ENCODE data around the gene FAM118B. TPM values are rescaled to one million over a fixed set of nuclear protein-coding genes. Genes with fewer than 3 reads are reported as not detected.
A peak's percentile ranks its signal among the peaks of the same experiment; 100 is the strongest.

The FAM118B gene
- total and polyA plus RNA-seq, 7 donors, result 13.3 to 46.7 (median 20.0) TPM

DNA sequence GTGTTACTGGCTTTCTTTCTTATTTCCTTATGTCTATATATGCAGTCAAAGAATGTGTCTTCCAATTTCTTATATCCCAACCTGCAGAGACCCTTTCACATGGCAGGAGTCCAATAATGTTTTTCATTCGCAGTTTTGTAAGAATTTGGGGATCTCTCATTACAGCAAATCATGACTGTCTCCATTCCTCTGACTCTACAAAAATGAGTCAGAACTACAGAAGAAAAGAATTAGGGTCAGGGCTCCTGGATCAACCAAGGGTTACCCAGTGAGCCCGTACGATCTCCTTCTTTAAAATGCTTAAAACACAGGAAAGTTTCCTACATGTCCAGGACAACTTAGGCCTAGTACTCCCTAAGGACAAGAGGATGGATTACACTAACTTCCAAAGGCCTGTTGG is 42.3 kb upstream of the FAM118B start:
- TF ChIP-seq, protein P1, sequence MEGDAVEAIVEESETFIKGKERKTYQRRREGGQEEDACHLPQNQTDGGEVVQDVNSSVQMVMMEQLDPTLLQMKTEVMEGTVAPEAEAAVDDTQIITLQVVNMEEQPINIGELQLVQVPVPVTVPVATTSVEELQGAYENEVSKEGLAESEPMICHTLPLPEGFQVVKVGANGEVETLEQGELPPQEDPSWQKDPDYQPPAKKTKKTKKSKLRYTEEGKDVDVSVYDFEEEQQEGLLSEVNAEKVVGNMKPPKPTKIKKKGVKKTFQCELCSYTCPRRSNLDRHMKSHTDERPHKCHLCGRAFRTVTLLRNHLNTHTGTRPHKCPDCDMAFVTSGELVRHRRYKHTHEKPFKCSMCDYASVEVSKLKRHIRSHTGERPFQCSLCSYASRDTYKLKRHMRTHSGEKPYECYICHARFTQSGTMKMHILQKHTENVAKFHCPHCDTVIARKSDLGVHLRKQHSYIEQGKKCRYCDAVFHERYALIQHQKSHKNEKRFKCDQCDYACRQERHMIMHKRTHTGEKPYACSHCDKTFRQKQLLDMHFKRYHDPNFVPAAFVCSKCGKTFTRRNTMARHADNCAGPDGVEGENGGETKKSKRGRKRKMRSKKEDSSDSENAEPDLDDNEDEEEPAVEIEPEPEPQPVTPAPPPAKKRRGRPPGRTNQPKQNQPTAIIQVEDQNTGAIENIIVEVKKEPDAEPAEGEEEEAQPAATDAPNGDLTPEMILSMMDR (IDR thresholded peaks at IDR 0.05), result no peak
- no peak for DNase-seq
- Histone ChIP-seq H3K27ac (no peak overlapping the region), H3K27me3 (ENCODE audit: insufficient read depth in 3 of 3, low read length in 2 of 3) (no peaks in the 10 kb centered on the region), H3K4me1 (peaks cover 12% of the 10 kb centered on the region), H3K9me3 (no peaks in the 10 kb centered on the region), H3K4me3 (no peak overlapping the region), H3K36me3 (ENCODE audit: insufficient read depth in 1 of 2, low read depth in 1 of 2) (no peaks in the 10 kb centered on the region)
- WGBS, 3 donors, result 74 to 86% (median 79%) methylated on average over 3 of the region's 3 CpGs
- intact Hi-C loops (cut with DNase I), result no loop called here
- no peak for ATAC-seq

DNA sequence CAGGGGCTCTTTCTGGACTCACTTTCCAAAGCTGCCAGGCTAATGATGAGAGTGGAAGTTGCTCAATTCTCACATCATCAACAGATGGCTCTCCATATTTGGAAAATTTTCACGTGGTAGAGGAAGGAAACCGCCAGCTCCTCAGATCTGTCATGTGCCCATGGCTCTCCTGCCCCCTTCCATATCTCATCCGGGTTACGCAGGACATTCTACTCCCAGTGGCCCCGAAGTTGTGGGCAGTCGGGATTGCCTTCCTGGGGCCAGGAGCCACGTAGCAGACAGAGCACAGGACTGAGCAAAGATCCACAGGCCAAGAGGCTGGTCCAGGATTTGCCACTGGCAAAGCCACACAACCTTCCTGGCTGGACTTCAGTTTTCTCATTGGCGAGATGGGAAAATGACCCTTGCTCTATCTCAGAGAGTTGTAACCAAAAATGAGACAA is 39.0 kb upstream of the FAM118B start:
- Histone ChIP-seq H3K4me1 (peaks cover 12% of the 10 kb centered on the region), H3K27me3 (ENCODE audit: insufficient read depth in 3 of 3, low read length in 2 of 3) (no peaks in the 10 kb centered on the region), H3K36me3 (ENCODE audit: insufficient read depth in 1 of 2, low read depth in 1 of 2) (peaks cover 0 to 16% of the 10 kb centered on the region in 2 donors), H3K4me3 (no peak overlapping the region), H3K27ac (no peak overlapping the region), H3K9me3 (no peaks in the 10 kb centered on the region)
- 26 to 41% (median 29%) methylated on average over 8 of the region's 8 CpGs for WGBS, 3 donors
- TF ChIP-seq, protein P1 (IDR thresholded peaks at IDR 0.05), result no peak
- intact Hi-C loops (cut with DNase I), result no loop called here
- DNase-seq (no peak), ATAC-seq (peak; percentile 48 to 79 (median 72))

DNA sequence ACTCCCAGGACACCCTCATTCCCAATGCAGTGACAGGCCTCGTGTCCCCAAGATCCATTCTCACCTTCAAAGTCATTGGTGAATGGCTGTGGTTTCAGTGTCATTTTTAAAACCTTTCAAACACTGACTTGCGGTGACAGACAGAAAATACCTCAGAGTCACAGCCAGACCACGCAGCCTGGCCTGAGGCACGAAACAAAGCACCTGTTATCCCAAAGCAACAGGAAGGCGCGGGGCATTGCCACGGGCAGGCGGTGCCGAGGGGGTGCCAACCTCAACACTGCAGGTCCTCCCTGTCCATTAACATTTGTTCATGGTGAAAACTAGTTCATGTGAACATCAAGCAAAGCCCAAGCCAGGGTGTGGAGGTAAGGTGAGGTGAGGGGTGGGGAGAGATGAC is 38.3 kb upstream of the FAM118B start:
- intact Hi-C loops (cut with DNase I), result no loop called here
- Histone ChIP-seq H3K4me3 (no peak overlapping the region), H3K9me3 (no peaks in the 10 kb centered on the region), H3K27me3 (ENCODE audit: insufficient read depth in 3 of 3, low read length in 2 of 3) (no peaks in the 10 kb centered on the region), H3K36me3 (ENCODE audit: insufficient read depth in 1 of 2, low read depth in 1 of 2) (peaks cover 0 to 16% of the 10 kb centered on the region in 2 donors), H3K27ac (no peak overlapping the region), H3K4me1 (peaks cover 12% of the 10 kb centered on the region)
- ATAC-seq (no peak), DNase-seq (no peak)
- 53 to 86% (median 69%) methylated on average over 9 of the region's 9 CpGs for WGBS, 3 donors
- TF ChIP-seq, protein P1 (IDR thresholded peaks at IDR 0.05), result no peak

DNA sequence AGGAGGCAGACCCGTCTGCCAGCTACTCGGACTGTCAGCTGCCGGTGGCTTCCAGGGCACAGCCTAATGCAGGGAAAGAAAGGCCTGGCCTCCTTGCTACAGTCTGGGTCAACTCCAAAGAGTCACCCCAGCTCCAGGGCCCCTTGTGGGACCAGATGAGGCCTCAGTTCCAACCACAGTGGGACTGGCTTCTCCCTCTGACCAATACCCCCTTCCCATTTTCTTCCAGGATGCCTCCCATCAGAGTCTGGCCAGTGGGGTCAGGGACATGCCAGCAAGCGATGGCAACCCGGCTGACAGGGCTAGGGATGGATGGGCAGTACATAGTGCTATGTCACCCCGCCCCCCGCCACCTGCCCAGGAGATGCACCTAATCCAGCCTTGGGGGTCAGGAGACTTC is 36.8 kb upstream of the FAM118B start:
- H3K36me3 ChIP-seq (ENCODE audit: insufficient read depth in 1 of 2, low read depth in 1 of 2), result peaks cover 0 to 29% of the 10 kb centered on the region in 2 donors
- H3K9me3 ChIP-seq, result no peaks in the 10 kb centered on the region
- ATAC-seq, result no peak
- TF ChIP-seq, protein P1 (IDR thresholded peaks at IDR 0.05), result no peak
- H3K27ac ChIP-seq, result no peak overlapping the region
- intact Hi-C loops (cut with DNase I), result no loop called here
- H3K4me1 ChIP-seq, result peaks cover 12% of the 10 kb centered on the region
- 85 to 93% (median 91%) methylated on average over 7 of the region's 7 CpGs for WGBS, 3 donors
- H3K27me3 ChIP-seq (ENCODE audit: insufficient read depth in 3 of 3, low read length in 2 of 3), result no peaks in the 10 kb centered on the region
- no peak overlapping the region for H3K4me3 ChIP-seq
- DNase-seq, result no peak

DNA sequence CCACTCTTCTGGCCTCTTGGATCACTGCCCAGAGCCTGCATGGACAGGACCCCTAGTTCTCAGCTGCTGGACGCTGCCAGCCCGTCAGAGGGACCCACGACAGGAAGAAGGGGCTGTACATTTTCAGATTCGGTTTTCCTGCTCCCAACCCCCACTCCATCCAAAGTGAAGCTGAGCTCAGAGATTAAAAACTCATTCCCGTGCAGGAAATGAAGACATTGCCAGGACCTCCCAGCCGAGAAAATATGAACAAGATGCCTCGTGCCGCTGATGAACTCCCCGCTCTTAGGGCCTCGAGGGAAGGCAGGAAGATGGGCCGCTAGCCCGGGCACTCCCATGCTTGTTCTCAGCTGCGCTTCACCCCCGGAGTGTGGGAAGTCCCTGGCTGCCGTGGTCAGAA is 36.2 kb upstream of the FAM118B start:
- ATAC-seq, result peak in 1 of 4 donors; percentile 20
- Histone ChIP-seq H3K27ac (no peak overlapping the region), H3K4me3 (no peak overlapping the region), H3K27me3 (ENCODE audit: insufficient read depth in 3 of 3, low read length in 2 of 3) (no peaks in the 10 kb centered on the region), H3K9me3 (no peaks in the 10 kb centered on the region), H3K4me1 (peaks cover 12% of the 10 kb centered on the region), H3K36me3 (ENCODE audit: insufficient read depth in 1 of 2, low read depth in 1 of 2) (peaks cover 0 to 34% of the 10 kb centered on the region in 2 donors)
- intact Hi-C loops (cut with DNase I), result no loop called here
- DNase-seq, result peak; percentile 54 to 71
- WGBS, 3 donors, result 14 to 27% (median 17%) methylated on average over 15 of the region's 15 CpGs
- TF ChIP-seq, protein P1 (IDR thresholded peaks at IDR 0.05), result no peak
